Testis (tissue), 3 donors: ENCODE measurements around the gene MEGF11. TPM values are rescaled to one million over a fixed set of nuclear protein-coding genes. Genes with fewer than 3 reads are reported as not detected.

Source experiments
- DNase-seq: peaks from one replicate; pipeline ENCODE4 v3.0.0-alpha.2; 2019
- H3K27ac ChIP-seq, 2 donors: fragments of 200-600 bp; sonication (generic); one replicate each; pipeline ENCODE4 v1.5.1; 2019
- H3K27me3 ChIP-seq: fragments of 200-600 bp; sonication (generic); one replicate; pipeline ENCODE4 v1.5.1; 2019
- H3K36me3 ChIP-seq: fragments of 200-600 bp; sonication (generic); one replicate; pipeline ENCODE4 v1.5.1; 2017; ENCODE audit warnings: low read depth; ENCODE audit errors: missing control alignments
- H3K4me1 ChIP-seq: fragments of 200-600 bp; sonication (generic); one replicate; pipeline ENCODE4 v1.5.1; 2019
- H3K4me3 ChIP-seq, 2 donors: fragments of 200-600 bp; sonication (generic); one replicate each; pipeline ENCODE4 v1.5.1; 2017 to 2019
- H3K9me3 ChIP-seq: fragments of 200-600 bp; sonication (generic); one replicate; pipeline ENCODE4 v1.5.1; 2017
- CTCF ChIP-seq, 3 experiments: fragments of 450-650 bp in 2 of 3; fragments of 200-600 bp in 1 of 3; sonication (generic) in 1 of 3; IDR thresholded peaks; one replicate each; pipeline ENCODE4 v1.5.1; 2016 to 2019; ENCODE audit warnings: antibody characterized with exemption in 3 of 3, mild to moderate bottlenecking in 2 of 3, moderate library complexity in 1 of 3
- POLR2A ChIP-seq: fragments of 450-650 bp; IDR thresholded peaks from one replicate; pipeline ENCODE4 v1.6.1; 2017; ENCODE audit warnings: antibody characterized with exemption, mild to moderate bottlenecking, moderate library complexity
- WGBS, 2 donors: methylation state at CpG; one replicate each; pipeline ENCODE4 v1.1.5; 2018; 5-methylcytosine and 5-hydroxymethylcytosine counted together
- intact Hi-C: fragments of 100-400 bp; cut with DNase I; formaldehyde crosslinking; loops from one replicate; pipeline ENCODE4 v1.15.1; 2023; ENCODE audit warnings: low total_unique reads
- polyA plus RNA-seq: library from polyadenylated mRNA; stranded (reverse); fragments of 350-450 nt; fragmentation: Illumina TruSeq; extraction: RNeasy Lipid Tissue Mini Kit (QIAGEN cat#74804); gene quantifications from one replicate; pipeline ENCODE4 v1.2.3, GENCODE V29; 2014; ENCODE audit warnings: low read depth, low replicate concordance; ENCODE audit not compliant: insufficient read depth
- total RNA-seq, 2 donors: library from RNA; depleted of rRNA; stranded (reverse); fragments of >200 nt; gene quantifications; one replicate each; pipeline ENCODE4 v1.2.3, GENCODE V29; 2016

The MEGF11 gene
- total and polyA plus RNA-seq, 3 donors from 2014 or later = 4.5 to 18.7 (median 8.6) TPM

GRCh38 chr15:66078196-66078928 is 175.2 kb downstream of the MEGF11 start:
- DNase-seq = no peak
- no peaks in the 10 kb centered on the region for H3K27me3 ChIP-seq
- no peaks in the 10 kb centered on the region for H3K36me3 ChIP-seq
- no peaks in the 10 kb centered on the region for H3K9me3 ChIP-seq
- TF ChIP-seq POLR2A (no peak), CTCF (IDR thresholded peaks at IDR 0.05) (no peak)
- H3K4me1 ChIP-seq = peaks cover 4% of the 10 kb centered on the region
- WGBS, 2 donors = 71 to 83% methylated on average over 13 to 20 of the region's 20 CpGs
- intact Hi-C loops = no loop called here
- H3K4me3 ChIP-seq = no peak overlapping the region
- no peak overlapping the region for H3K27ac ChIP-seq

- 91 to 95% methylated on average over 5 to 6 of the region's 6 CpGs for WGBS, 2 donors
- Histone ChIP-seq H3K27ac (no peak overlapping the region), H3K36me3 (no peaks in the 10 kb centered on the region), H3K27me3 (no peaks in the 10 kb centered on the region), H3K4me3 (no peak overlapping the region), H3K9me3 (no peaks in the 10 kb centered on the region), H3K4me1 (peaks cover 9% of the 10 kb centered on the region)
- intact Hi-C loops = no loop called here
- TF ChIP-seq CTCF (IDR thresholded peaks at IDR 0.05) (no peak), POLR2A (no peak)
- DNase-seq = no peak
These were observed 176.3 kb downstream of the MEGF11 start for GRCh38 chr15:66077320-66077663.

- intact Hi-C loops = no loop called here
- H3K4me1 ChIP-seq = peaks cover 9% of the 10 kb centered on the region
- DNase-seq = no peak
- no peak overlapping the region for H3K27ac ChIP-seq
- WGBS, 2 donors = 91 to 97% methylated on average over 4 of the region's 4 CpGs
- TF ChIP-seq POLR2A (no peak), CTCF (IDR thresholded peaks at IDR 0.05) (no peak)
- H3K36me3 ChIP-seq = no peaks in the 10 kb centered on the region
- H3K9me3 ChIP-seq = no peaks in the 10 kb centered on the region
- H3K27me3 ChIP-seq = no peaks in the 10 kb centered on the region
- H3K4me3 ChIP-seq = no peak overlapping the region
These were observed 176.8 kb downstream of the MEGF11 start for GRCh38 chr15:66076591-66077319.

- WGBS, 2 donors = 97 to 100% methylated on average over 1 of the region's 1 CpG
- no peak for TF ChIP-seq POLR2A
- H3K27me3 ChIP-seq = no peaks in the 10 kb centered on the region
These were observed 177.6 kb downstream of the MEGF11 start for GRCh38 chr15:66075947-66076346.

GRCh38 chr15:66072616-66073361 is 180.8 kb downstream of the MEGF11 start:
- Histone ChIP-seq H3K27ac (no peak overlapping the region), H3K4me1 (peaks cover 5% of the 10 kb centered on the region), H3K36me3 (no peaks in the 10 kb centered on the region), H3K27me3 (no peaks in the 10 kb centered on the region), H3K4me3 (no peak overlapping the region), H3K9me3 (no peaks in the 10 kb centered on the region)
- TF ChIP-seq POLR2A = no peak
- 63 to 75% methylated on average over 11 of the region's 11 CpGs for WGBS, 2 donors
- intact Hi-C loops = no loop called here
- no peak for DNase-seq

More at GRCh38 chr15:66075947-66076346, 177.6 kb downstream of the MEGF11 start:
- Histone ChIP-seq H3K27ac (no peak overlapping the region), H3K4me1 (peaks cover 6% of the 10 kb centered on the region), H3K4me3 (no peak overlapping the region), H3K36me3 (no peaks in the 10 kb centered on the region), H3K9me3 (no peaks in the 10 kb centered on the region)
- DNase-seq = no peak
- intact Hi-C loops = no loop called here
